A673 (cell line): ENCODE data around the gene SYCN. TPM values are rescaled to one million over a fixed set of nuclear protein-coding genes. Genes with fewer than 3 reads are reported as not detected.

Experiments used
- BruUV-seq: library from RNA; stranded (reverse); fragments of 400-500 nt; replicated peaks from 2 replicates; lab custom pipeline; 2021; lab: Mats Ljungman, UMichigan
- CTCF ChIA-PET: fragments of 300-600 bp; sonication (Branson Sonifier 250); formaldehyde crosslinking; loops from one replicate; lab custom pipeline; 2022; ENCODE audit warnings: antibody characterized with exemption; lab: Charles Lee
- POLR2A ChIA-PET: fragments of 300-600 bp; sonication (Branson Sonifier 250); formaldehyde crosslinking; loops from one replicate; lab custom pipeline; 2022; ENCODE audit warnings: antibody characterized with exemption; ENCODE audit not compliant: low non-redundant PET; lab: Charles Lee
- DNase-seq: peaks from one replicate; pipeline ENCODE4 v3.0.0-alpha.2; 2015; ENCODE audit warnings: low spot score
- H3K27ac ChIP-seq: fragments of 200-600 bp; sonication (generic); 2 replicates; pipeline ENCODE4 v1.5.1; 2016; ENCODE audit warnings: mixed run types, low read depth, mild to moderate bottlenecking, mixed read lengths, antibody characterized with exemption, low read length; ENCODE audit not compliant: poor library complexity, severe bottlenecking
- H3K27me3 ChIP-seq: fragments of 200-600 bp; sonication (generic); replicated peaks from 2 replicates; pipeline ENCODE4 v1.6.1; 2017; ENCODE audit warnings: mixed run types, low read depth, mild to moderate bottlenecking, mixed read lengths, antibody characterized with exemption, low read length; ENCODE audit not compliant: insufficient read depth, poor library complexity
- H3K36me3 ChIP-seq: fragments of 200-600 bp; sonication (generic); 2 replicates; pipeline ENCODE4 v1.6.1; 2016; ENCODE audit warnings: mixed run types, mild to moderate bottlenecking, mixed read lengths, antibody characterized with exemption, low read length; ENCODE audit not compliant: insufficient read depth, poor library complexity, severe bottlenecking
- H3K4me1 ChIP-seq: fragments of 200-600 bp; sonication (generic); 2 replicates; pipeline ENCODE4 v1.6.1; 2017; ENCODE audit warnings: mixed run types, mild to moderate bottlenecking, mixed read lengths, antibody characterized with exemption, low read length; ENCODE audit not compliant: insufficient read depth, poor library complexity, severe bottlenecking
- H3K4me3 ChIP-seq: fragments of 200-600 bp; sonication (generic); 2 replicates; pipeline ENCODE4 v1.5.1; 2016; ENCODE audit warnings: low read depth, mixed run types, mild to moderate bottlenecking, mixed read lengths, low read length; ENCODE audit not compliant: poor library complexity, severe bottlenecking
- H3K9me3 ChIP-seq: fragments of 200-600 bp; sonication (generic); 2 replicates; pipeline ENCODE4 v1.6.1; 2016; ENCODE audit warnings: mixed run types, low read depth, mild to moderate bottlenecking, mixed read lengths, antibody characterized with exemption, low read length; ENCODE audit not compliant: poor library complexity, severe bottlenecking
- CTCF ChIP-seq: fragments of 300-800, 200-600 bp; sonication (generic); conservative IDR thresholded peaks from 2 replicates; pipeline ENCODE4 v1.5.1; 2017; ENCODE audit warnings: low read depth, mild to moderate bottlenecking, antibody characterized with exemption, low read length, moderate library complexity, mixed read lengths
- EZH2 ChIP-seq: fragments of 200-600 bp; sonication (generic); IDR thresholded peaks from 2 replicates; pipeline ENCODE4 v1.6.1; 2017; ENCODE audit warnings: borderline replicate concordance, low read depth, mild to moderate bottlenecking, mixed read lengths, antibody characterized with exemption, low read length; ENCODE audit not compliant: poor library complexity, severe bottlenecking
- intact Hi-C: fragments of 100-400 bp; cut with micrococcal nuclease; formaldehyde crosslinking; loops from one replicate; pipeline ENCODE4 v1.10.0; 2022; ENCODE audit not compliant: unreplicated experiment
- total RNA-seq: library from RNA; stranded (reverse); gene quantifications from 2 replicates; pipeline ENCODE4 v1.2.3, GENCODE V29; 2021

SYCN gene
- total RNA-seq, 1 experiment from 2014 or later: not detected

DNA sequence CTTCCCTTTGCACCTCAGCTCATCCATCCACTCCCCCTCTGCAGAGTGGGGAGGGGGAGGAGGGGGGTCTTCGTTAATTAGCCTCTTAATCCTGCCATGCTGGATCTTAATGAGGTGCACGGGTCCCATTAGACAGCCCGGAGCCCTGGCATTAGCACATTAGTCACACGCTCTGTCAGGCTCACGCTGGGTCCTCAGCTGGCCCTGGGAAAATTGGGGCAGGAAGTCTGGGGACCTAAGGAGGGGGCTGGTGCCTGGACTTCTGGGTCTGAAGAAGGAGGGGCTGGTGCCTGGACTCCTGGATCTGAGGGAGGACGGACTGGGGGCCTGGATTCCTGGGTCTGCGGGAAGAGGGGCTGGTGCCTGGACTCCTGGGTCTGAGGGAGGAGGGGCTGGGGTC is 7.7 kb downstream of the SYCN start:
- DNase-seq: no peak
- BruUV-seq: no TSS peak
- H3K4me1 ChIP-seq: no peaks in the 10 kb centered on the region
- TF ChIP-seq CTCF (no peak), EZH2 (no peak)
- no peaks in the 10 kb centered on the region for H3K36me3 ChIP-seq
- intact Hi-C loops: no loop called here
- H3K9me3 ChIP-seq: no peaks in the 10 kb centered on the region
- H3K4me3 ChIP-seq: no peak overlapping the region
- ChIA-PET CTCF (no interaction called here), POLR2A (no interaction called here)
- H3K27ac ChIP-seq: no peak overlapping the region
- H3K27me3 ChIP-seq: peaks cover 40% of the 10 kb centered on the region

GRCh38 chr19:39195755-39196154 is 8.3 kb downstream of the SYCN start:
- intact Hi-C loops: no loop called here
- POLR2A ChIA-PET: no interaction called here

GRCh38 chr19:39194832-39195542 is 9.1 kb downstream of the SYCN start:
- Histone ChIP-seq H3K4me3 (no peak overlapping the region), H3K27ac (no peak overlapping the region), H3K27me3 (peaks cover 40% of the 10 kb centered on the region), H3K9me3 (no peaks in the 10 kb centered on the region), H3K4me1 (no peaks in the 10 kb centered on the region), H3K36me3 (no peaks in the 10 kb centered on the region)
- ChIA-PET POLR2A (no interaction called here), CTCF (no interaction called here)
- no peak for TF ChIP-seq EZH2
- no peak for TF ChIP-seq CTCF
- no TSS peak for BruUV-seq
- intact Hi-C loops: no loop called here
- peak; percentile 54 for DNase-seq

More at GRCh38 chr19:39195755-39196154, 8.3 kb downstream of the SYCN start:
- DNase-seq: no peak
- CTCF ChIA-PET: no interaction called here
- Histone ChIP-seq H3K4me1 (no peaks in the 10 kb centered on the region), H3K27me3 (peaks cover 40% of the 10 kb centered on the region), H3K9me3 (no peaks in the 10 kb centered on the region), H3K27ac (no peak overlapping the region), H3K36me3 (no peaks in the 10 kb centered on the region), H3K4me3 (no peak overlapping the region)
- BruUV-seq: no TSS peak
- TF ChIP-seq CTCF: no peak
- no peak for TF ChIP-seq EZH2
